Neural cell (in vitro differentiated cells): Measurements from ENCODE around the gene TMEM127. TPM values are rescaled to one million over a fixed set of nuclear protein-coding genes. Genes with fewer than 3 reads are reported as not detected.
"Not testable (repeated sequence)": the region's sequence is repeated elsewhere in the genome, so short reads cannot be mapped to it uniquely, and the experiment has no call there.

Source experiments
- H2AFZ ChIP-seq: fragments of 200-600, 300-800 bp; sonication (generic), shearing (Covaris generic); 2 replicates; pipeline ENCODE4 v1.6.0; 2014; ENCODE audit warnings: low read depth, mild to moderate bottlenecking, antibody characterized with exemption, low read length, moderate library complexity
- H3F3A ChIP-seq: fragments of 200-600 bp; shearing (Covaris generic); 2 replicates; pipeline ENCODE4 v1.6.1; 2016; ENCODE audit warnings: mild to moderate bottlenecking, moderate library complexity, mixed read lengths, antibody characterized with exemption, low read length; ENCODE audit not compliant: insufficient read depth, poor library complexity, severe bottlenecking
- H3K27ac ChIP-seq: fragments of 200-600, 300-800 bp; sonication (generic), shearing (Covaris generic); 2 replicates; pipeline ENCODE4 v1.5.1; 2014; ENCODE audit warnings: mild to moderate bottlenecking, low read length, moderate library complexity
- H3K27me3 ChIP-seq: fragments of 300-800, 200-600 bp; sonication (generic), shearing (Covaris generic); 2 replicates; pipeline ENCODE4 v1.6.0; 2014; ENCODE audit warnings: mild to moderate bottlenecking, low read depth, low read length, moderate library complexity; ENCODE audit not compliant: insufficient read depth
- H3K36me3 ChIP-seq: fragments of 300-800, 200-600 bp; sonication (generic), shearing (Covaris generic); 2 replicates; pipeline ENCODE4 v1.5.1; 2014; ENCODE audit warnings: mild to moderate bottlenecking, antibody characterized with exemption, low read length, moderate library complexity; ENCODE audit not compliant: insufficient read depth
- H3K4me2 ChIP-seq: fragments of 300-800, 200-600 bp; sonication (generic), shearing (Covaris generic); 2 replicates; pipeline ENCODE4 v1.6.0; 2014; ENCODE audit warnings: mild to moderate bottlenecking, low read length
- H3K4me3 ChIP-seq: fragments of 300-800, 200-600 bp; sonication (generic), shearing (Covaris generic); 2 replicates; pipeline ENCODE4 v1.5.1; 2014; ENCODE audit warnings: mild to moderate bottlenecking, low read length, moderate library complexity
- H3K79me2 ChIP-seq: fragments of 200-600 bp; shearing (Covaris generic); replicated peaks from 2 replicates; pipeline ENCODE4 v1.6.0; 2014; ENCODE audit warnings: mild to moderate bottlenecking, low read length, moderate library complexity; ENCODE audit not compliant: insufficient read depth
- H3K9ac ChIP-seq: fragments of 300-800, 200-600 bp; sonication (generic), shearing (Covaris generic); 2 replicates; pipeline ENCODE4 v1.6.1; 2016; ENCODE audit warnings: mild to moderate bottlenecking, low read length, mixed read lengths
- H3K9me2 ChIP-seq: fragments of 200-600 bp; shearing (Covaris generic); 2 replicates; pipeline ENCODE4 v1.6.1; 2016; ENCODE audit warnings: mild to moderate bottlenecking, low read length, mixed read lengths; ENCODE audit not compliant: insufficient read depth
- H3K9me3 ChIP-seq: fragments of 200-600, 300-800 bp; sonication (generic), shearing (Covaris generic); 2 replicates; pipeline ENCODE4 v1.6.1; 2016; ENCODE audit warnings: mild to moderate bottlenecking, mixed run types, low read length, moderate library complexity, mixed read lengths
- H4K20me1 ChIP-seq: fragments of 200-600 bp; shearing (Covaris generic); 2 replicates; pipeline ENCODE4 v1.6.1; 2016; ENCODE audit warnings: mild to moderate bottlenecking, mixed run types; ENCODE audit not compliant: insufficient read depth
- CTCF ChIP-seq: fragments of 450-650 bp; IDR thresholded peaks from 2 replicates; pipeline ENCODE4 v1.5.1; 2014; ENCODE audit warnings: antibody characterized with exemption, mild to moderate bottlenecking, moderate library complexity; ENCODE audit not compliant: poor library complexity, severe bottlenecking
- EP300 ChIP-seq: fragments of 450-650 bp; conservative IDR thresholded peaks from 2 replicates; pipeline ENCODE4 v1.6.1; 2014; ENCODE audit warnings: antibody characterized with exemption, mild to moderate bottlenecking, moderate library complexity; ENCODE audit not compliant: poor library complexity, severe bottlenecking
- EZH2 ChIP-seq: fragments of 200-600, 300-800 bp; shearing (Covaris generic), sonication (generic); IDR thresholded peaks from 2 replicates; pipeline ENCODE4 v1.6.1; 2014; ENCODE audit warnings: antibody characterized with exemption, low read length, borderline replicate concordance, mild to moderate bottlenecking; ENCODE audit not compliant: insufficient read depth, poor library complexity, severe bottlenecking
- MXI1 ChIP-seq: fragments of 450-650 bp; conservative IDR thresholded peaks from 2 replicates; pipeline ENCODE4 v1.6.1; 2014; ENCODE audit warnings: antibody characterized with exemption, mild to moderate bottlenecking; ENCODE audit not compliant: poor library complexity, severe bottlenecking
- POLR2AphosphoS5 ChIP-seq: IDR thresholded peaks from 2 replicates; pipeline ENCODE4 v1.6.1; 2012
- RAD21 ChIP-seq: fragments of 450-650 bp; conservative IDR thresholded peaks from 2 replicates; pipeline ENCODE4 v1.6.1; 2014; ENCODE audit warnings: antibody characterized with exemption, mild to moderate bottlenecking, moderate library complexity
- REST ChIP-seq: IDR thresholded peaks from 2 replicates; pipeline ENCODE4 v1.6.1; 2012; ENCODE audit warnings: borderline replicate concordance
- SMC3 ChIP-seq: fragments of 450-650 bp; conservative IDR thresholded peaks from 2 replicates; pipeline ENCODE4 v1.6.1; 2014; ENCODE audit warnings: antibody characterized with exemption, mild to moderate bottlenecking, moderate library complexity; ENCODE audit not compliant: poor library complexity
- TAF1 ChIP-seq: IDR thresholded peaks from 2 replicates; pipeline ENCODE4 v1.6.1; 2012; ENCODE audit warnings: low read depth
- polyA plus RNA-seq: library from polyadenylated mRNA; depleted of rRNA; stranded (reverse); fragments of >200 nt; gene quantifications from 2 replicates; pipeline ENCODE4 v1.2.3, GENCODE V29; 2014

Gene TMEM127
- polyA plus RNA-seq, 1 donor from 2014 or later = 19.1 TPM

- no peaks in the 10 kb centered on the region for H3K9me2 ChIP-seq
- H4K20me1 ChIP-seq = no peaks in the 10 kb centered on the region
- no peaks in the 10 kb centered on the region for H3F3A ChIP-seq
- peaks cover 44% of the 10 kb centered on the region for H3K79me2 ChIP-seq
- H3K4me2 ChIP-seq = no peak overlapping the region
- H3K27me3 ChIP-seq = no peaks in the 10 kb centered on the region
- H3K4me3 ChIP-seq = no peak overlapping the region
- no peak overlapping the region for H2AFZ ChIP-seq
- H3K27ac ChIP-seq = no peak overlapping the region
- no peak for TF ChIP-seq REST
- TF ChIP-seq EZH2 = no peak
- no peak for TF ChIP-seq TAF1
- no peak for TF ChIP-seq RAD21
- TF ChIP-seq POLR2AphosphoS5 = no peak
- no peak for TF ChIP-seq EP300
- TF ChIP-seq MXI1 = no peak
- no peak for TF ChIP-seq SMC3
- no peak for TF ChIP-seq CTCF
- no peak overlapping the region for H3K9ac ChIP-seq
- H3K36me3 ChIP-seq = peaks cover 6% of the 10 kb centered on the region
- H3K9me3 ChIP-seq = no peaks in the 10 kb centered on the region
These were observed 36.1 kb upstream of the TMEM127 start for GRCh38 chr2:96301865-96302264.

- Histone ChIP-seq H3K27ac (no peak overlapping the region), H3F3A (no peaks in the 10 kb centered on the region), H4K20me1 (no peaks in the 10 kb centered on the region), H3K9ac (no peak overlapping the region), H3K27me3 (no peaks in the 10 kb centered on the region), H3K4me3 (no peak overlapping the region), H3K4me2 (no peak overlapping the region), H3K79me2 (peaks cover 5% of the 10 kb centered on the region), H2AFZ (no peak overlapping the region), H3K9me2 (no peaks in the 10 kb centered on the region), H3K36me3 (peaks cover 14% of the 10 kb centered on the region), H3K9me3 (no peaks in the 10 kb centered on the region)
- TF ChIP-seq MXI1 (no peak), REST (no peak), TAF1 (no peak), EZH2 (no peak)
These were observed 31.1 kb upstream of the TMEM127 start for GRCh38 chr2:96296925-96297324.

GRCh38 chr2:96294271-96294670 is 28.5 kb upstream of the TMEM127 start:
- not testable (repeated sequence) for H4K20me1 ChIP-seq, H3K9me3 ChIP-seq, H3K4me3 ChIP-seq, H3K27me3 ChIP-seq, H3K9me2 ChIP-seq, H3K4me2 ChIP-seq, H3F3A ChIP-seq, H3K9ac ChIP-seq, H3K27ac ChIP-seq, H2AFZ ChIP-seq, H3K79me2 ChIP-seq
- peaks cover 15% of the 10 kb centered on the region for H3K36me3 ChIP-seq
